GM18861 (cell line): Measurements from ENCODE around the gene PRPF38B.

Experiments
- ATAC-seq: cut with Tn5 transposase; IDR thresholded peaks from one replicate; pipeline ENCODE4 v1.9.1; 2021; ENCODE audit not compliant: unreplicated experiment

PRPF38B gene

GRCh38 chr1:108716437-108717230, 24.5 kb downstream of the PRPF38B start:
- no peak for ATAC-seq

GRCh38 chr1:108717774-108718316, 25.7 kb downstream of the PRPF38B start:
- ATAC-seq, result no peak

- no peak for ATAC-seq
These were observed 27.0 kb downstream of the PRPF38B start for GRCh38 chr1:108718927-108719655.

DNA sequence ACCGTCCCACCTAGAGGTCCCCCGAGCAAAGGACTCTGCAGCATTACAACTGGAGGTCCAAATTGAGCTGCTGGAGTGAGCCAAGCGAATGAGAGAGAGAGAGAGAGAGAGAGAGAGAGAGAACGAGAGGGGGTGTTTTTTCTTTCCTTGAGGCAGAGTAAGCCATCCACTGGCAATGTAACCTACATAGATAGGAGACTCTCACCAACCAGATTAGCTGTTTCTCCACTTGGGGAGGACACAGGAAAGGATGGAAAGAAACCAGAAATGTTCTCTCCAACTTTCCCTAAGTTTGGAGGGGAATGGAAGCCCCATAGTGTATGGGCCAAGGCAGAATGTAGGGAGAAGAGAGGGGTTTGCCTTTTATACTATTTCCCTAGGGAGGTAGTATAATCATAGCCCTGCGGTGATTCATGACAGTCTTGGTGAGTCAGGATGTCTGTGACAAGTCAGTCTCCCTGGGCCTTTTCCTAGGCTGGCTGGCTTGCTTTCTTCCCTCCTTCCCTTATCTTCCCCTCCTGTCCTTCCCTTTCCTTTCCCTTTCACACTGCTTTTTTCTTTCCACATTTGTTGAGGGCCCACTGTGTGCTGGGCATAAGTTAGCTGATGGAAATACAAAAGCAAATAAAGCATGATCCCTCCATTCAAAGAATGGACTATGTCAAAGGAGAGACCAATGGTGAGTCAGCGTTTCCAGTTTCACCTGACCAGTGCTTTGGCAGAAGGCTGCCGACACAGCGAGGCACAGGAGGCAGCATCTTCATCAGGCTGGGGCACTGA, 27.7 kb downstream of the PRPF38B start:
- no peak for ATAC-seq

DNA sequence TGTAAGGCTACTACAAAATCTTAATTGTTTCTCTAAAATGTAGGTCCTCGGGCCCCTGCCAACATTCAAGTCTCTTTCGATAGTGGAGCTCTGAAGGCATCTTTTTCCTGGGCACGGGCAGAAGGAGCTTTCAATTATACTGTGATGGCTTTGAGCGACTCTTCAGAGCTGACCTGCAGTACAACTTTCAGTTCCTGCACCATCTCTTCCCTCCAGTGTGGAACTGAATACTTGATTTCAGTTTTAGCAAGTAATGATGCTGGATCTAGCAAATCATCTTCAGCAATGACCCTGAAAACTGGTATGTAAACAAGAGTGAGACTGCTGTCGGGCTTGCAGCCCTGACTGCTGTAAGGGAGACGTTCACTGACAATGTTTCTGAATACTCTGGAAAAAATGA, 30.2 kb downstream of the PRPF38B start:
- ATAC-seq, result no peak

GRCh38 chr1:108725906-108726305, 33.8 kb downstream of the PRPF38B start:
- no peak for ATAC-seq

- no peak for ATAC-seq
These were observed 36.3 kb downstream of the PRPF38B start for GRCh38 chr1:108728327-108728923.

DNA sequence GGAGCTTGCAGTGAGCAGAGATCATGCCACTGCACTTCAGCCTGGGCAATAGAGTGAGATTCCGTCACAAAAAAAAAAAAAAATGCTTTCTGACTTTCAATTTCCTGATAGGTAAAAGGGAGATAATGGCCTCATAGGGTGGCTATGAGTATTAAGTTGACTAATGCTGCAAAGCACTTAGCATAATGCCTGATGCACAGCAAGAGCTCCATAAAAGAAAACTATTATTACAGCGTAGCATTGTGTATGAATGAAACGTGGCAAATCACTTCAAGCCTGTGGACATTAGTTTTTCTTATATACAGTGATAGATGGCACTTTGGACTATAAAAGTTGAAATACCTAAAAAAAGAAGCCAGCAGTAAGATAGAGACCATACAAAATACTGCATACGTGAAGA, 37.4 kb downstream of the PRPF38B start:
- ATAC-seq, result no peak

DNA sequence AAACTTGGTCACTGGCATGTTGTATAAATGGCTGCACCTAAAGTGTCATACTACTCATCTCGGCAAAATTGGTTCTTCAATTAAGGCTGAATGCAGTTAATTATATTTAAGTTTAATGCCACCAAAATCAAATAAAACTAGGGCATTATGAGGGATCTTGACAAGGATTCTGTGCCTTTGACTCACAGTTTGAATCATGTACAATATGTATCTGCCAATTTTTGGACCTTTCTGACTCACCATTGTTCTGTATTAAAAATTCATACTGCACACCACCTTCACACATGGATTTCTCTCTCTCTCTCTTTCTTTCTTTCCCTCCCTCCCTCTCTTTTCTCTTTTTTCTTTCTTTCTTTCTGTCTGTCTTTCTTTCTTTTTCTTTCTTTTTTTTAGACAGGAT, 40.3 kb downstream of the PRPF38B start:
- ATAC-seq, result no peak

DNA sequence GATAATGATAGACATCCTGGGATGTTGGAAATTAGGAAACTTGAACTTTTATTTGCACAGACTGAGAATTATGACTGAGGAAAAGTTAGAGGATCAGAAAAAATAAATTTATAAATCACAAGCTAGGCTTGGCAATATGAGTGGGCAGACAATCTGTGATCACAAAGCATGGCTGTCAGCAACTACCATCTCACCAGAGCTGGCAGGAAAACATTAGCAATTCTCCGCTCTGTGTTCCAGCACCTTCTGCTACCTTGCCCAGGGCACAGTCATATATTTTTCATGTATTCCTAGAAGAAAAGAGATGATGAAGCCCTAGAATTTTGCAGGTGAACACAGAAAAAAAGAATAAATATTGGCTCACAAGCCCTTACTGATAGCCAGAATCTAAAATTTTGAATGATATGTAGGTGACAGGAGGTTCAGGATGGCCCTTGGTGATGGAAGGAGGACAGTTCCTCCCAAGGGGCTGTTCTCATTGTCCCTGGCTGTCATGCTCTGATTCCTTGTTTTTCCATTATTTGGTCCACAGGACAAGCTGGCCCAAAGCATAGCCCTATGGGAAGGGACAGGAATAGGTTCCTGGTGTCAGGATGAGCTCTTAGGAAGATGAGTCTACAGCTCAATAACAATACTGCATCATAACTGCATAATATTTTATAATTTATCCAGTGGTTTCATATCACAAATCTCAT, 42.2 kb downstream of the PRPF38B start:
- ATAC-seq, result no peak

GRCh38 chr1:108742253-108742652, 50.1 kb downstream of the PRPF38B start:
- no peak for ATAC-seq

DNA sequence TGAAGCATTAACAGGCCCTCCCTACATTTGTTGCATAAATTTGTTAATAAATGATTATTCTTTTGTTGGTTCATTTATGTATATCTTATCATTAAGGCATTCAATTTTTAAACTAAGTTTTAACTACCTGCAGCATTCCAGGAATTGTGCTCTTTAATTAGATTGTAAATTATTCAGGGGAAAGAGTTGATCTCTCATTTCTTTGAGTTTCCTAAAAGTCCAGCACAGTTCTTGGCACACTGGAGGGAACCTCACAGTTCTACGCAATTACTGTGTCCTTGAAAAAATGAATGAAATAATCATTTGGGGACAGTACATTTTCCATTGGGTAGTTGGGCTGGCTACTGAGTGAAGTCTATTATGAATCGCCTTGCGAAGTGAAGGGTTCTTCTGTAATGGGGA, 53.9 kb downstream of the PRPF38B start:
- no peak for ATAC-seq

- ATAC-seq, result peak; percentile 87
These were observed 54.5 kb downstream of the PRPF38B start, which contains the start of gene STXBP3 for GRCh38 chr1:108746382-108747170. Gene STXBP3 (plus strand): TSS chr1:108746674. CDS start chr1:108746738, 64 bp downstream.

DNA sequence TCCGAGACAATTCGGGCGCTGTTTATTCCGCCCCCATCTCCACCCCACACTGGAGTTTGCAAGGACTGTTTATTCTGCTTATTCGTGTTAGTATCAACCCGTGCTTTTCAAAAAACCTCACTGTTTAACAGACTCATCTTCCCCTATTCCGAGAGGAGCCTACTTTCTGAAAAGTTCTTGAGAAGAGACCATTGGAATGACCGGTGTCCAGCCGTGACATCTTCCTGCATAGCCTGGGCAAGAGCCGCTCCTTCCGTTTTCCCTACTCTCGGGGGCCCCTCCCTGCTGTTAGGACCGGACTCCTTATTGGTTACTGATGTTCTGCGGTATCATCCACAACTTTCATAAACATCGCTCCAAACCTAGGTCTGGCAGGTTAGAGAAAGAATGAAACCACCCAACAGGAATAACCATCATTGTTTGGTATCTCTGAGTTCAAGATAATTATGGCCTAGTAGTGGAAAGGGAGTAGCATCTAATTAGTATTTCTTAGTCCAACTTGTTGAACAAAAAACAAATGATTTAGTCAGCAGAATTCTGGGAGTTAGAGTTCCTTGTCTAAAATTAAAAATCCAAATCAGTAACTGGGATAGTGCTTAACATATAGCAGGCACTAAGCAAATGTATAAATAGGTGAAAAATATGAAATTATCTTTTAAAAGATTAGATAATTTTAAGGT, 55.2 kb downstream of the PRPF38B start:
- ATAC-seq, result no peak

DNA sequence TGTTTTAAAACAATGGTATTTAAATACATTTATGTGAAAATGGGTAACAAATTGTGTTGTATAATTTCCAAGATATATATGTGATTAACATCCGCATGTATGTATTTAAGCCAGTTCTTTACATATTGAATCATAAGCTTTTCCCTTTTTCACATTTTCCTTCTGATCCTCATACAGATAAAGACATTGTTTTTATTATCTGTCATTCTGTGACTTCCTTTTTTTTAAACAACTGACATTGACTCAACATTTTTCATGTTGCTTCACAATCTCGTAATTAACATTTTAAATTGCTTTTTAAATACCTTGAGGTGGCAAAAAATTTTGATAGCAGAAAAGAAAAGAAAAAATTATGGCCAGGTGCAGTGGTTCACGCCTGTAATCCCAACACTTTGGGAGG, 55.8 kb downstream of the PRPF38B start:
- ATAC-seq, result no peak

- no peak for ATAC-seq
These were observed 57.0 kb downstream of the PRPF38B start for GRCh38 chr1:108749081-108749480.

DNA sequence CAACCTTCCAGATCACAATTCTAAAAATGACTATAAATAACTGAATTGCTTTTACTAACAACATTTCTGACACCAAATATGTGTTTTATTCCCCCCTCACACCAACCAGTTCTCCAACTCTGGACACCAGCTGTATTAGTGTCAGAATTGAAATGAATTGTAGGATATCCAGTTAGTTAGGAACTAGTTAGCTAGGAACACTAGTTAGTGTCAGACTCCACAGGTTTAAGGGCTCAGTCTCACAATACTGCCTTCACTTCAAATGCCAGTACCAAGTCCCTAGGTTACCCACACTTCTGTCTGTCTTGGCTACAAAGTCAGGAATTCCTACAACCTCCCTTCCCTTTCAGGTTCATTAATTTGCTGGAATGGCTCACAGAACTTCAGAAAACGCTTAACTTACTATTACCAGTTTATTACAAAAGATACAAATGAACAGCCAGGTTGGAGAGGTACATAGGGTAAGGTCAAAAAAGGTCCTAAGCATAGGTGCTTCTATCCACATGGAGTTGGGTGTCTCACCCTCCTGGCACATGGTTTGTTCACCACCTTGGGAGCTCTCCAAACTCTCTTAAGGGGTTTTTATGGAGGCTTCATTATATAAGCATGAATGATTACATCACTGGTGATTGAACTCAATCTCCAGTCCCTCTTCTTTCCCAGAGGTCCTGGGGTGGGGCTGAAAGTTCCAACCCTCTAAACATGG, 58.5 kb downstream of the PRPF38B start:
- ATAC-seq, result no peak
